Stimulated activated CD4-positive, alpha-beta T cell treated with anti-CD3 and anti-CD28 coated beads, Interleukin-1b, Interleukin-23, amount 100 ng/mL, for 24 hours (primary cell): Measurements from ENCODE around the gene PET100.

Experiments used
- DNase-seq, 4 experiments: peaks; one replicate each; pipeline ENCODE4 v3.0.0-alpha.2; 2020; ENCODE audit warnings: low read depth in 4 of 4, low spot score in 1 of 4

The PET100 gene

GRCh38 chr19:7629347-7630054 is at the start of gene PET100, which contains the start of gene XAB2:
Gene PET100, plus strand, starts transcription at chr19:7629793. Its CDS starts 41 bp downstream, at chr19:7629834.
Gene XAB2, minus strand, starts transcription at chr19:7629545. Its CDS starts 18 bp downstream, at chr19:7629527.
- DNase-seq, result peak; percentile 74 to 91 (median 84)

GRCh38 chr19:7582446-7582845 is 47.1 kb upstream of the PET100 start:
- DNase-seq, result no peak

- DNase-seq, result no peak
Measured at GRCh38 chr19:7589822-7590221, 39.8 kb upstream of the PET100 start.

GRCh38 chr19:7590256-7590655 is 39.3 kb upstream of the PET100 start:
- no peak for DNase-seq

GRCh38 chr19:7595466-7596133 is 34.0 kb upstream of the PET100 start, which contains the start of gene CAMSAP3:
Gene CAMSAP3, plus strand, starts transcription at chr19:7595863. Its CDS starts 140 bp downstream, at chr19:7596003.
- DNase-seq, result peak in 2 of 4 experiments; percentile 23 to 25

- DNase-seq, result no peak
Measured at GRCh38 chr19:7596211-7596937, 33.2 kb upstream of the PET100 start.

GRCh38 chr19:7597689-7598088 is 31.9 kb upstream of the PET100 start:
- no peak for DNase-seq

GRCh38 chr19:7598180-7598579 is 31.4 kb upstream of the PET100 start:
- no peak for DNase-seq

- no peak for DNase-seq
Measured at GRCh38 chr19:7600721-7601120, 28.9 kb upstream of the PET100 start.

- no peak for DNase-seq
Measured at GRCh38 chr19:7602240-7602934, 27.2 kb upstream of the PET100 start.

- DNase-seq, result no peak
Measured at GRCh38 chr19:7602935-7603497, 26.6 kb upstream of the PET100 start.

GRCh38 chr19:7603919-7604318 is 25.7 kb upstream of the PET100 start:
- no peak for DNase-seq

GRCh38 chr19:7605490-7606222 is 23.9 kb upstream of the PET100 start:
- peak in 1 of 4 experiments; percentile 28 for DNase-seq

- DNase-seq, result no peak
Measured at GRCh38 chr19:7606289-7606688, 23.3 kb upstream of the PET100 start.

GRCh38 chr19:7607212-7607873 is 22.2 kb upstream of the PET100 start:
- no peak for DNase-seq

- no peak for DNase-seq
Measured at GRCh38 chr19:7607874-7608560, 21.6 kb upstream of the PET100 start.

GRCh38 chr19:7610491-7611240 is 18.9 kb upstream of the PET100 start:
- no peak for DNase-seq

- DNase-seq, result no peak
Measured at GRCh38 chr19:7611541-7612279, 17.9 kb upstream of the PET100 start.
